Stimulated activated CD4-positive, alpha-beta T cell treated with anti-CD3 and anti-CD28 coated beads, Interleukin-15, amount 100 ng/mL, for 1 hour (primary cell): ENCODE measurements around the gene AOC1.
"Not testable (repeated sequence)": the region's sequence is repeated elsewhere in the genome, so short reads cannot be mapped to it uniquely, and the experiment has no call there.

ENCODE experiments used
- DNase-seq, 2 donors: peaks; one replicate each; pipeline ENCODE4 v3.0.0-alpha.2; 2020; ENCODE audit warnings: low read depth in 1 of 2, low spot score in 1 of 2

AOC1 gene

GRCh38 chr7:150852371-150852905, at the start of gene AOC1:
AOC1 (plus strand) TSS chr7:150852517; CDS start chr7:150856471, 3,954 bp downstream.
- DNase-seq = no peak

- DNase-seq = no peak
Measured at GRCh38 chr7:150803161-150803860, 49.0 kb upstream of the AOC1 start.

- no peak for DNase-seq
Measured at GRCh38 chr7:150804802-150805201, 47.5 kb upstream of the AOC1 start.

GRCh38 chr7:150805864-150806263, 46.5 kb upstream of the AOC1 start:
- DNase-seq = no peak

- DNase-seq = no peak
Measured at GRCh38 chr7:150806454-150806853, 45.9 kb upstream of the AOC1 start.

GRCh38 chr7:150806863-150807262, 45.5 kb upstream of the AOC1 start:
- no peak for DNase-seq

- not testable (repeated sequence) for DNase-seq
Measured at GRCh38 chr7:150807616-150808438, 44.5 kb upstream of the AOC1 start.

GRCh38 chr7:150814328-150815001, 37.9 kb upstream of the AOC1 start:
- DNase-seq = no peak

- DNase-seq = no peak
Measured at GRCh38 chr7:150818971-150819370, 33.3 kb upstream of the AOC1 start.

GRCh38 chr7:150820148-150820547, 32.2 kb upstream of the AOC1 start:
- DNase-seq = no peak

GRCh38 chr7:150820578-150821198, 31.6 kb upstream of the AOC1 start:
- DNase-seq = no peak

- DNase-seq = no peak
Measured at GRCh38 chr7:150823043-150823442, 29.3 kb upstream of the AOC1 start.

- no peak for DNase-seq
Measured at GRCh38 chr7:150823484-150824126, 28.7 kb upstream of the AOC1 start.

- DNase-seq = no peak
Measured at GRCh38 chr7:150824379-150825177, 27.7 kb upstream of the AOC1 start.

- no peak for DNase-seq
Measured at GRCh38 chr7:150826061-150826849, 26.1 kb upstream of the AOC1 start.

- DNase-seq = no peak
Measured at GRCh38 chr7:150828384-150828783, 23.9 kb upstream of the AOC1 start.

- no peak for DNase-seq
Measured at GRCh38 chr7:150829426-150829825, 22.9 kb upstream of the AOC1 start.

GRCh38 chr7:150830937-150831336, 21.4 kb upstream of the AOC1 start:
- DNase-seq = no peak

GRCh38 chr7:150831851-150832250, 20.5 kb upstream of the AOC1 start:
- DNase-seq = no peak
